ENCODE results near the gene TRIML2. TPM values are rescaled to one million over a fixed set of nuclear protein-coding genes. Genes with fewer than 3 reads are reported as not detected.
A peak's percentile ranks its signal among the peaks of the same experiment; 100 is the strongest.

The TRIML2 gene
- total RNA-seq (2014; rRNA removed; shearing (Covaris generic)), result 33.1 and 49.9 TPM in 2 replicates

- no peak for DNase-seq
Observed at GRCh38 chr4:188109157-188109755, at the start of gene TRIML2. TSS of gene TRIML2 (minus strand) at chr4:188109603. CDS start at chr4:188105368, 4,235 bp downstream.

GRCh38 chr4:188158336-188158735 is 48.9 kb upstream of the TRIML2 start:
- Histone ChIP-seq H3K4me3 (ENCODE audit: insufficient read depth, low read depth, low read length) (no peak overlapping the region), H3K27me3 (ENCODE audit: control insufficient read depth, insufficient read depth, low read length) (no peaks in the 10 kb centered on the region), H3K36me3 (replicated peaks; ENCODE audit: control insufficient read depth, insufficient read depth, low read length) (no peaks in the 10 kb centered on the region)
- no peak for DNase-seq

More at GRCh38 chr4:188109157-188109755, at the start of gene TRIML2:
- Histone ChIP-seq H3K4me3 (ENCODE audit: insufficient read depth, low read depth, low read length) (peak within 1 kb of the TSS; percentile 39), H3K36me3 (replicated peaks; ENCODE audit: control insufficient read depth, insufficient read depth, low read length) (peaks cover 5% of the 10 kb centered on the region), H3K27me3 (ENCODE audit: control insufficient read depth, insufficient read depth, low read length) (no peaks in the 10 kb centered on the region)

GRCh38 chr4:188154668-188155405 is 45.4 kb upstream of the TRIML2 start:
- H3K4me3 ChIP-seq (ENCODE audit: insufficient read depth, low read depth, low read length), result no peak overlapping the region
- H3K36me3 ChIP-seq (replicated peaks; ENCODE audit: control insufficient read depth, insufficient read depth, low read length), result no peaks in the 10 kb centered on the region
- no peak for DNase-seq
- no peaks in the 10 kb centered on the region for H3K27me3 ChIP-seq (ENCODE audit: control insufficient read depth, insufficient read depth, low read length)

GRCh38 chr4:188147776-188148175 is 38.4 kb upstream of the TRIML2 start:
- Histone ChIP-seq H3K4me3 (ENCODE audit: insufficient read depth, low read depth, low read length) (no peak overlapping the region), H3K36me3 (replicated peaks; ENCODE audit: control insufficient read depth, insufficient read depth, low read length) (no peaks in the 10 kb centered on the region), H3K27me3 (ENCODE audit: control insufficient read depth, insufficient read depth, low read length) (no peaks in the 10 kb centered on the region)
- DNase-seq, result no peak

- H3K27me3 ChIP-seq (ENCODE audit: control insufficient read depth, insufficient read depth, low read length), result no peaks in the 10 kb centered on the region
- no peak for DNase-seq
- H3K4me3 ChIP-seq (ENCODE audit: insufficient read depth, low read depth, low read length), result no peak overlapping the region
- no peaks in the 10 kb centered on the region for H3K36me3 ChIP-seq (replicated peaks; ENCODE audit: control insufficient read depth, insufficient read depth, low read length)
Observed at GRCh38 chr4:188147176-188147575, 37.8 kb upstream of the TRIML2 start.

- no peak for DNase-seq
- H3K4me3 ChIP-seq (ENCODE audit: insufficient read depth, low read depth, low read length), result no peak overlapping the region
- H3K27me3 ChIP-seq (ENCODE audit: control insufficient read depth, insufficient read depth, low read length), result no peaks in the 10 kb centered on the region
- H3K36me3 ChIP-seq (replicated peaks; ENCODE audit: control insufficient read depth, insufficient read depth, low read length), result no peaks in the 10 kb centered on the region
Observed at GRCh38 chr4:188146618-188147017, 37.2 kb upstream of the TRIML2 start.

- H3K4me3 ChIP-seq (ENCODE audit: insufficient read depth, low read depth, low read length), result no peak overlapping the region
- no peak for DNase-seq
- H3K27me3 ChIP-seq (ENCODE audit: control insufficient read depth, insufficient read depth, low read length), result no peaks in the 10 kb centered on the region
- no peaks in the 10 kb centered on the region for H3K36me3 ChIP-seq (replicated peaks; ENCODE audit: control insufficient read depth, insufficient read depth, low read length)
Observed at GRCh38 chr4:188145601-188146000, 36.2 kb upstream of the TRIML2 start.

GRCh38 chr4:188143731-188144130 is 34.3 kb upstream of the TRIML2 start:
- Histone ChIP-seq H3K27me3 (ENCODE audit: control insufficient read depth, insufficient read depth, low read length) (no peaks in the 10 kb centered on the region), H3K4me3 (ENCODE audit: insufficient read depth, low read depth, low read length) (no peak overlapping the region), H3K36me3 (replicated peaks; ENCODE audit: control insufficient read depth, insufficient read depth, low read length) (no peaks in the 10 kb centered on the region)
- no peak for DNase-seq

GRCh38 chr4:188139671-188140070 is 30.3 kb upstream of the TRIML2 start:
- no peak overlapping the region for H3K4me3 ChIP-seq (ENCODE audit: insufficient read depth, low read depth, low read length)
- no peaks in the 10 kb centered on the region for H3K36me3 ChIP-seq (replicated peaks; ENCODE audit: control insufficient read depth, insufficient read depth, low read length)
- no peaks in the 10 kb centered on the region for H3K27me3 ChIP-seq (ENCODE audit: control insufficient read depth, insufficient read depth, low read length)
- peak; percentile 36 for DNase-seq

- no peak for DNase-seq
- Histone ChIP-seq H3K4me3 (ENCODE audit: insufficient read depth, low read depth, low read length) (no peak within 1 kb of the TSS), H3K27me3 (ENCODE audit: control insufficient read depth, insufficient read depth, low read length) (no peaks in the 10 kb centered on the region), H3K36me3 (replicated peaks; ENCODE audit: control insufficient read depth, insufficient read depth, low read length) (no peaks in the 10 kb centered on the region)
Observed at GRCh38 chr4:188139141-188139540, 29.7 kb upstream of the TRIML2 start, which contains the start of gene TRIML1. TSS of gene TRIML1 (plus strand) at chr4:188139441. CDS start at chr4:188139559, 118 bp downstream.

GRCh38 chr4:188138227-188138626 is 28.8 kb upstream of the TRIML2 start:
- no peak for DNase-seq
- no peaks in the 10 kb centered on the region for H3K27me3 ChIP-seq (ENCODE audit: control insufficient read depth, insufficient read depth, low read length)
- no peaks in the 10 kb centered on the region for H3K36me3 ChIP-seq (replicated peaks; ENCODE audit: control insufficient read depth, insufficient read depth, low read length)
- no peak overlapping the region for H3K4me3 ChIP-seq (ENCODE audit: insufficient read depth, low read depth, low read length)

GRCh38 chr4:188132232-188132631 is 22.8 kb upstream of the TRIML2 start:
- no peak overlapping the region for H3K4me3 ChIP-seq (ENCODE audit: insufficient read depth, low read depth, low read length)
- H3K27me3 ChIP-seq (ENCODE audit: control insufficient read depth, insufficient read depth, low read length), result no peaks in the 10 kb centered on the region
- no peak for DNase-seq
- no peaks in the 10 kb centered on the region for H3K36me3 ChIP-seq (replicated peaks; ENCODE audit: control insufficient read depth, insufficient read depth, low read length)

- no peaks in the 10 kb centered on the region for H3K36me3 ChIP-seq (replicated peaks; ENCODE audit: control insufficient read depth, insufficient read depth, low read length)
- DNase-seq, result no peak
- H3K27me3 ChIP-seq (ENCODE audit: control insufficient read depth, insufficient read depth, low read length), result no peaks in the 10 kb centered on the region
- H3K4me3 ChIP-seq (ENCODE audit: insufficient read depth, low read depth, low read length), result no peak overlapping the region
Observed at GRCh38 chr4:188130355-188130754, 21.0 kb upstream of the TRIML2 start.

GRCh38 chr4:188127214-188127874 is 17.9 kb upstream of the TRIML2 start:
- H3K27me3 ChIP-seq (ENCODE audit: control insufficient read depth, insufficient read depth, low read length), result no peaks in the 10 kb centered on the region

GRCh38 chr4:188121530-188121929 is 12.1 kb upstream of the TRIML2 start:
- H3K36me3 ChIP-seq (replicated peaks; ENCODE audit: control insufficient read depth, insufficient read depth, low read length), result no peaks in the 10 kb centered on the region
- H3K4me3 ChIP-seq (ENCODE audit: insufficient read depth, low read depth, low read length), result no peak overlapping the region
- DNase-seq, result no peak
- H3K27me3 ChIP-seq (ENCODE audit: control insufficient read depth, insufficient read depth, low read length), result no peaks in the 10 kb centered on the region

More at GRCh38 chr4:188127214-188127874, 17.9 kb upstream of the TRIML2 start:
- DNase-seq, result no peak
- Histone ChIP-seq H3K36me3 (replicated peaks; ENCODE audit: control insufficient read depth, insufficient read depth, low read length) (no peaks in the 10 kb centered on the region), H3K4me3 (ENCODE audit: insufficient read depth, low read depth, low read length) (no peak overlapping the region)
